ENCODE data around the gene ABCB8. TPM values are rescaled to one million over a fixed set of nuclear protein-coding genes. Genes with fewer than 3 reads are reported as not detected.

ABCB8 gene
- total RNA-seq, 1 donor from 2014 or later: 60.9 TPM

GRCh38 chr7:151068069-151068773 is 40.0 kb downstream of the ABCB8 start:
- intact Hi-C loops (cut with micrococcal nuclease): no loop called here

DNA sequence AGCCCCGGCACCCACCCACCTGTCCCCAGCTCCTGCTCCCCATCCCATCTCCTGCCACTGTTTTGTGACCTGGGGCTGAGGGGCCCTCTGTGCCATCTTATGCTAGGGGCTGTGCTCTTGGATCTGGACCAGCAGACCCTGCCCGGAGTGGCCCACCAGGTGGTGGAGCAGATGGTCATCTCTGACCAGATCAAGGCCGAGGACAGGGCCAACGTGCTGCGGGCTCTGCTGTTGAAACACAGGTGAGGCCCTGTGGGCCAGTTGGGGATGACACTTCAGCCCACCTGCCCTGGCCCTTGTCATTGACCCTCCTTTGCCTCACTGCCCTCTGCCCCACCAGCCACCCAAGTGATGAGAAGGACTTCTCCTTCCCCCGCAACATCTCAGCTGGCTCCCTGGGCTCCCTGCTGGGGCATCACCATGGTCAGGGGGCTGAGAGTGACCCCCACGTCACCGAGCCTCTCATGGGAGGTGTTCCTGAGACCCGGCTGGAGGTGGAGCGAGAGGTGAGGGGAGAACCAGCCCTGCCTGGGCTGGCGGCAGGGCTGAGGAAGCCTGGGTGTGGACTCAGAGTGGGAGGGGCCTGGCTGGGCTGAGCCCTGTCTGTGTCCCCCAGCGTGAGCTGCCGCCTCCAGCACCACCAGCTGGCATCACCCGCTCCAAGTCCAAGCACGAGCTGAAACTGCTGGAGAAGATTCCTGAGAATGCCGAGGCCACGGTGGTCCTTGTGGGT is 41.8 kb downstream of the ABCB8 start:
- intact Hi-C loops (cut with micrococcal nuclease): no loop called here

- intact Hi-C loops (cut with micrococcal nuclease): no loop called here
Observed at GRCh38 chr7:151070574-151070960, 42.3 kb downstream of the ABCB8 start.

GRCh38 chr7:151071032-151071866 is 43.0 kb downstream of the ABCB8 start:
- intact Hi-C loops (cut with micrococcal nuclease): no loop called here

DNA sequence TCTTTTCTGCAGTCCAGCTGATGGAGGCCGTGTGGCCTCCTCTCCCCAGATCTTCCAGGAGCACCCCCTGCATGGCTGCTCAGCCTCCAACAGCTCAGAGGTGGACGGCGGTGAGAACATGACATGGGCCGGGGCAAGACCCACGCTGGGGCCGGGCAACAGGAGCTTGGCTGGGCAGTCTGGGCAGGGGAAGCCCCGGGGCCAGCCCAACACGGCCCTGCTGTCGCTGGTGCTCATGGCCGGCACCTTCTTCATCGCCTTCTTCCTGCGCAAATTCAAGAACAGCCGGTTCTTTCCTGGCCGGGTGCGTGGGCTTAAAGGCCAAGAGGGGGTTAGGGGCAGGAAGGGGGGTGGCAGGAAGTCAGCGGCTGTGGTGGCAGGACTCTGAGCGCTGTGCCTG is 45.7 kb downstream of the ABCB8 start:
- intact Hi-C loops (cut with micrococcal nuclease): no loop called here

- intact Hi-C loops (cut with micrococcal nuclease): no loop called here
Observed at GRCh38 chr7:151074817-151075661, 46.8 kb downstream of the ABCB8 start.

GRCh38 chr7:151075662-151075971 is 47.4 kb downstream of the ABCB8 start:
- intact Hi-C loops (cut with micrococcal nuclease): no loop called here

DNA sequence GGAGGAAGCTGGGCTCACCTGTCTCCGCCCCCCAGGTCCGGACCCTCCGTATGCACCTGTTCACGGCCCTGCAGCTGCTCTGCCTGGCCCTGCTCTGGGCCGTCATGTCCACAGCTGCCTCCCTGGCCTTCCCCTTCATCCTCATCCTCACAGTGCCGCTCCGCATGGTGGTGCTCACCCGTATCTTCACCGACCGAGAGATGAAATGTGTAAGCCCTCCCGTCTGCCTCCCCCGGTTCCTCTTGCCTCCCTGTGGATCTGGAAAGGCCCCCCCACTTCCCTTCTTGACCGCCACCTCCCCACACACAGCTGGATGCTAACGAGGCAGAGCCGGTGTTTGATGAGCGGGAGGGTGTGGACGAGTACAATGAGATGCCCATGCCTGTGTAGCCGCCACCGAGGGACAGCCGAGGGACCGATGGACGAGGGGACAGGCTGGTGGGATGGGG is 47.8 kb downstream of the ABCB8 start:
- intact Hi-C loops (cut with micrococcal nuclease): no loop called here

DNA sequence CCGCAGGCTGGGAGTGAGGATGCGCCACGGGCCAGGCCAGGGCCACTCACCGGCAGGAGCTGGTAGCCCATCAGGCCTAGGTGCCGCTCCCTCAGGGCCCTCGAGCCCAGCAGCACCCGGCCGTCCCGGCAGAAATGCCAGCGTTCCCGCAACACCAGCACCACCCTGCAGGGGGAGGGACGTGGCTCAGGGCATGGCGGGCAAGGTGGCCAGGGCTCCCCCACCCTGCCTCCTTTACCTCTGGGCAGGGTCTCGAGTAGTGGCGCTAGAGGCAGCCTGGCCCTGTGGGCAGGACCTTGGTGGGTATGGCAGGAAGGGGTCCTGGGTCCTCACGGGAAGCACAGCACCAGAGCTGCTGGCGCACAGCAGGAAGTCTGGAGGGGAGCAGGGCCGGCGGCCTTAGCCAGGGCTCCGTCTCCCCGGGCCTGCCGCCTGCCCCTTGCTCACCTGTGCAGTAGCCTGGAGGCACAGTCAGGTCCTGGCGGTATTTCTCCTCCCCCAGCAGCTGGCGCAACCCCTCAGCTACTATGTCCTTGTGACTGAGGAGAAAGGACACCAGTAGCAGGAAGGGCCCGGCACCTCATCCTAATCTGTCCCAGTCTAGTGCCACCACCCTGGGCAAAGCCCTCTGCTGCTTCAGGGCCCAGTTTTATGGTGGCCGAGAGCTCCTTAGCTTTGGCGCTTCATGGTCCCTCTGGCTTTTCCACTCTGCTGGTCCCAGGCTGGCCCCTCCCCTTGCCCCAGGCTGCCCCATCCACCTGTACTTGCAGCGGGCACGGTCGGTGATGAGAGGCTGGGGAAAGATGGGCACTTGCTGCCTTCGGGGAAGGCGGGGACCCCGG is 48.8 kb downstream of the ABCB8 start:
- intact Hi-C loops (cut with micrococcal nuclease): no loop called here

DNA sequence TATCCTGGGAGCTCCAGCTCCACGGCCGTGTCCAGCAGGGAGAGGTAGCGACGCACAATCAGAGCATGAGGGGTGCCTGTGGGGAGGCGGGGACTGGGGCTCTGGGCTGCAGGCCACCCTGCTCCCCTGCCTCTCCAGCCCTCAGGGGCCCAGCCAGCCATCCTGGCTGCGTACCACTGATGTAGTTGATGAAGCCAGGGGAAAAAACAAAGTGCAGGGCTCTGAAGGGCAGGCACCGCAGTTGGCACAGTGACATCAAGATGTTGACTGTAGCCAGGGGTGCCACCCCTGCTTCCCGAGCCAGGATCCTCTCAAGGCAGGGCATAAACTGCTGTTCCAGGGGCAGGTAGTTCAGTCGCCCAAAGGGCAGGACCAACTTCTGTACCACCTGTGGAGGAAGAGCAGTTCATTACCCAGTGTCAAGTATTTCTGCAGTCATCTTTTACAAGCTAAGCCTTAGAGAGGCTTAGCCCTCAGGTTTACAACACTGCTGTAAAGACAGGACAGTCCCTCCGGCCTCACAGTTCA is 49.5 kb downstream of the ABCB8 start:
- intact Hi-C loops (cut with micrococcal nuclease): no loop called here

- intact Hi-C loops (cut with micrococcal nuclease): no loop called here
Observed at GRCh38 chr7:151078233-151079040, 50.2 kb downstream of the ABCB8 start.

DNA sequence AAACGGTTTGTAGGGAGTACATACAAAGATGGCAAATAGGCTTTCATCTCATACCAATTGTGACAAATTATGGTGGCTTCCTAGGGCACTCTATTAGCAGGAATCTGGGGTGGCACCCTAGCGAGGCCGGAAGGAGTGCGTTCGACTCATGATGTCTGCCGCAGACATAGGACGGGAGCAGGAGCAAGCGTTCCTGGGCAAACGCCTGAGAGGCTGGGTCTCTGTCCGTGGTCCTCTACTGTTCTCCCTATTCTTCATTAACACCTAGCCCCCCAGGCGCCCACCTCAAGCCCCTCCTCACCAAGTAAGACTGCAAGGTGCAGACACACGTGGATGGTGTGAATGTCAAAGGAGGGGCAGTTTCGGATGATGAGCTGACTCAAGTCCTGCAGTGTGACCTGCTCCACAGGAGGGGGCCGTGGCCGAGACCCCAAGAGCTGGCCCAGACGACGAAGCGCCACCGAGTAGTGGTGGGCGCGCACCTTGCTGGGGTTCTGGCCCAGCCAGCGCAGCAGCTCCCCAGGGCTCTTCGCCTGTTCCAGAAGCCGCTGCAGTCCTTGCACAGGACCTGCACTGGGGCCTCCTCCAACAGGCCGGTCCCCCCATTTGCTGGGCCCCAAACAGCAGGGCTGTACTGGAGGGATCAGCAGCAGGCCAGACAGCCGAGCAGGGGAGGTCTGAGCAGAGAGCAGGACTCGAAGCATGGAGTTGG is 51.1 kb downstream of the ABCB8 start:
- intact Hi-C loops (cut with micrococcal nuclease): no loop called here

DNA sequence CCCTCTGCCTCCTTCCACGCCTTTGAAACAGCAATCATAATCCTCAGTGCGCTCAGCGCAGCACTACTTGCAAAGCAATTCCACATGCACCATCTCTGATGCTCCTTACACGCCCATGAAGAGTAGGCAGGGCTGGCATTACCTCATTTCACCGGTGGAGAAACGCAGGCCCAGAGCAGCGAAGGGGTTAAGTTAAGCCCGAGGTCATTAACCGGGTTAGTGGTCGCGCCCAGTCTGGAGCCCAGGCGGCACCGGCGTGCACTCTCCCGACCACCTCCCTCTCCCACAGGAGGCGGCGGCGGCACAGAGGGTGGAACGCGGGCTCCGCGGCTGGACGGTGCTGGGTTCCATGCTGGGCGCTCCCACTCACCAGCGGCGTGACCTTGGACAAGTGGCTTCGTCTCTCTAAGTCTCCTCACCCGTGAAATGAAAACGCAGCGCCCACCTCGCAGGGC is 51.8 kb downstream of the ABCB8 start:
- intact Hi-C loops (cut with micrococcal nuclease): loop anchor here (1.0 to 10.0 kb wide), 3 partner anchors 22 to 153 kb away; partner anchors contain the start of genes CHPF2 and KCNH2

DNA sequence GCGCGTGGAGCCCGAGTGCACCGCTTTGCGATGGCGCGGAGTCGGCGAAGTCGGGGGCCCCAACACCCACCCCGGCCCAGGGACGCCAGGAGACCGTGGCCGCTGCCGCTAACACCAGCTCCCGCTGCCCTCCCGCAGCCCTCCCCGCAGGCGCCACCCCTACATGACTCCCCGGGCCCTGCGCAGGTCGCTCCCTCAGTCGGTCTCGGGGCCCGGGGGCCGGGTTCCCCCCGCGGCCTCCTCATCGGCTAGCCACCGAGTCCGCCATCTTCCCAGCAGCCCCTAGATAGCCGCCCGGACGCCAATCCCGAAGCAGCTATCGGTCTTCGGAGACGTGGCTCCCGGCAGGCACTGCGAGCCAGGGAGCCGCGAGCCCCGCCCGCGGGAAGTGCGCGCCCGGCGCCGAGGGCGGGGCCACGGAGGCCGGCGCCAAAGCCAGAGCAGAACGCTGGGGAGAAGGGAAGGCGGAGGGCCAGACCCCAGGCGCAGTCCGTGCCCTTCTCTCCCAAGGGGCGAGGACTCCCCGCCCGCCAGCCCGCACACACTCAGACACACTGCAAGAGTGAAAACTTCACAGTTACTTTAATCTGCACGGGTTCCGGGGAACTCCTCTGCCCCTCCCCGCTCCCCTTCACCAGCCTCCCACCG is 52.4 kb downstream of the ABCB8 start, which contains the start of gene FASTK:
TSS of gene FASTK (minus strand) at position 288 of the 648 bp plus-strand sequence. CDS start at position 245, 43 bp downstream.
- intact Hi-C loops (cut with micrococcal nuclease): loop anchor here (1.0 to 10.0 kb wide), 3 partner anchors 22 to 152 kb away; partner anchors contain the start of genes CHPF2 and KCNH2

DNA sequence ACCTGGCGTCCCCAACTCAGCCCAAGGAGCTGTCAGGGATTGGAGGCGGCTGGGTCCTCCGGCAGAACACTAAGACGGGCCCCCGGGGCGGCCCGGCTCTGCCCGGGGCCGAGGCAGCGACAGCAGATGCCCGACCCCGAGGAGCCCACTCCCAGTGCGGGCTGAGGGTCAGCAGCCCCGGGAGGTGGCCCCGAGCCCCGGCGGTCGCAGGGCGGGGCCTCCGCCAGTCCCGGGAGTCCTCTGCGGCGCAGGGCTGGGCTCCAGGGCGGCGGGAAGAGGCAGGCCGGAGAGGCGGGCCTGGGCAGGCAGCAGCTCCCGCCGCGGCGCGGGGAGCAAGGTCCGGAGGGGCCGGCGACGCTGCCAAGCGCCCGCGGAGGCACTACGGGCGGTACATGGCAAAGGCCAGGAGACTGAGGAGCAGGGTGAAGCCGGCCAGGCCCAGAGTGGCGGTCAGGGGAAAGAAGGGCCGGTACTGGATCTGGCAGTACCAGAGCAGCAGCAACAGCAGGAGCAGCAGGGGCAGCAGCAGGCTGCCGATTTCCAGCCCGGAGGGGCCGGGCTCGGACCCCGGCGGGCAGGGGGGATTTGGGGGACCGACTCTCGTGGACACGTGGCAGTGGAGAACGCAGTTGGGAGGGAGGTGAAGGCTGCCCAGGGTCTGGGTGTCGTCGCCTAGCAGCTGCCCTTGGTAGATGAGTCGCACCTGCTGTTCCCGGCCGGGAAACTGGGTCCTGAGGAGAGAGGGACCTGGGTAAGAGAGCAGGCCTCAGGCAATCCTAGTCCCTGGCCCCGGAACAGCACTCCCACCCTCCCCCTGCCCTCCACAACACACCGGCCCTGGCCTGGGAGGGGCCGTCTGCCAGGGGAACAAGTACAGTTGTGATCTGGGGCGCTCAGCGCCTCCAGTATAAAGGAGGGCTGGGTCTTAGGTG is 53.2 kb downstream of the ABCB8 start:
- intact Hi-C loops (cut with micrococcal nuclease): loop anchor here (2.0 to 10.0 kb wide), 4 partner anchors 107 to 439 kb away; partner anchors contain the start of genes ABCF2, CHPF2 and KCNH2
